ENCODE results near the gene ZNF438. TPM values are rescaled to one million over a fixed set of nuclear protein-coding genes. Genes with fewer than 3 reads are reported as not detected.

ZNF438 gene
- total and polyA plus RNA-seq, 5 experiments from 2014 or later, result 2.3 to 6.0 (median 4.4) TPM

GRCh38 chr10:30826679-30827078, 205.0 kb downstream of the ZNF438 start:
- Mint-ChIP-seq H3K27ac (no peak overlapping the region), H3K4me3 (no peak overlapping the region), H3K27me3 (peaks cover 0 to 12% (median 2%) of the 10 kb centered on the region in 5 donors), H3K36me3 (peaks cover 0 to 4% (median 0%) of the 10 kb centered on the region in 3 donors), H3K4me1 (peaks cover 0 to 5% (median 2%) of the 10 kb centered on the region in 4 donors), H3K9me3 (no peaks in the 10 kb centered on the region)
- POLR2A ChIA-PET, result no interaction called here
- ATAC-seq, result no peak
- no peak for DNase-seq

GRCh38 chr10:30825495-30825894, 206.2 kb downstream of the ZNF438 start:
- DNase-seq (no peak), ATAC-seq (no peak)
- H3K27me3 Mint-ChIP-seq, result peaks cover 0 to 12% (median 2%) of the 10 kb centered on the region in 5 donors
- peaks cover 0 to 8% (median 5%) of the 10 kb centered on the region in 4 donors for H3K4me1 Mint-ChIP-seq
- POLR2A ChIA-PET, result no interaction called here
- no peak overlapping the region for H3K4me3 Mint-ChIP-seq
- H3K9me3 Mint-ChIP-seq, result no peaks in the 10 kb centered on the region
- no peak overlapping the region for H3K27ac Mint-ChIP-seq
- H3K36me3 Mint-ChIP-seq, result peaks cover 0 to 4% (median 0%) of the 10 kb centered on the region in 3 donors

- POLR2A ChIA-PET, result no interaction called here
- no peaks in the 10 kb centered on the region for H3K9me3 Mint-ChIP-seq
- no peak overlapping the region for H3K4me3 Mint-ChIP-seq
- H3K4me1 Mint-ChIP-seq, result peaks cover 0 to 8% (median 5%) of the 10 kb centered on the region in 4 donors
- DNase-seq, result no peak
- peaks cover 0 to 12% (median 2%) of the 10 kb centered on the region in 5 donors for H3K27me3 Mint-ChIP-seq
- H3K27ac Mint-ChIP-seq, result no peak overlapping the region
- peaks cover 0 to 4% (median 0%) of the 10 kb centered on the region in 3 donors for H3K36me3 Mint-ChIP-seq
- no peak for ATAC-seq
Observed at GRCh38 chr10:30825022-30825421, 206.6 kb downstream of the ZNF438 start.

GRCh38 chr10:30823651-30824050, 208.0 kb downstream of the ZNF438 start:
- Mint-ChIP-seq H3K27ac (no peak overlapping the region), H3K36me3 (peaks cover 0 to 4% (median 0%) of the 10 kb centered on the region in 3 donors), H3K27me3 (peaks cover 0 to 12% (median 2%) of the 10 kb centered on the region in 5 donors), H3K4me3 (no peak overlapping the region), H3K4me1 (peaks cover 0 to 8% (median 5%) of the 10 kb centered on the region in 4 donors), H3K9me3 (no peaks in the 10 kb centered on the region)
- DNase-seq (no peak), ATAC-seq (no peak)
- POLR2A ChIA-PET, result no interaction called here

- Mint-ChIP-seq H3K9me3 (no peaks in the 10 kb centered on the region), H3K36me3 (peaks cover 0 to 4% (median 0%) of the 10 kb centered on the region in 3 donors), H3K4me1 (peaks cover 0 to 8% (median 5%) of the 10 kb centered on the region in 4 donors), H3K27ac (peak overlapping the region in 1 of 10 donors; percentile 22), H3K27me3 (peaks cover 0 to 12% (median 2%) of the 10 kb centered on the region in 5 donors), H3K4me3 (no peak overlapping the region)
- DNase-seq, result no peak
- no peak for ATAC-seq
- POLR2A ChIA-PET, result interaction anchor here (1.2 kb wide), 1 partner anchor 39 kb away, joined by 9 read pairs; no protein-coding TSS in a partner anchor
Observed at GRCh38 chr10:30822693-30823465, 208.8 kb downstream of the ZNF438 start.

GRCh38 chr10:30821994-30822692, 209.5 kb downstream of the ZNF438 start:
- Mint-ChIP-seq H3K27ac (peak overlapping the region in 3 of 10 donors; percentile 61 to 87 (median 80)), H3K4me3 (no peak overlapping the region), H3K9me3 (no peaks in the 10 kb centered on the region), H3K4me1 (peaks cover 0 to 8% (median 5%) of the 10 kb centered on the region in 4 donors), H3K36me3 (peaks cover 0 to 4% (median 0%) of the 10 kb centered on the region in 3 donors), H3K27me3 (peaks cover 0 to 12% (median 2%) of the 10 kb centered on the region in 5 donors)
- no peak for DNase-seq
- ATAC-seq, result no peak
- POLR2A ChIA-PET, result interaction anchor here (0.7 to 1.2 kb wide), 2 partner anchors 11 to 38 kb away, joined by 3 to 9 read pairs; no protein-coding TSS in a partner anchor

GRCh38 chr10:30821261-30821993, 210.2 kb downstream of the ZNF438 start:
- DNase-seq, result no peak
- no peak for ATAC-seq
- POLR2A ChIA-PET, result interaction anchor here (0.6 to 1.5 kb wide), 4 partner anchors 10 to 37 kb away, joined by 3 to 9 read pairs (median 4); no protein-coding TSS in a partner anchor
- Mint-ChIP-seq H3K4me1 (peaks cover 0 to 8% (median 5%) of the 10 kb centered on the region in 4 donors), H3K27ac (peak overlapping the region in 4 of 10 donors; percentile 1 to 87 (median 70)), H3K9me3 (no peaks in the 10 kb centered on the region), H3K27me3 (peaks cover 0 to 12% (median 2%) of the 10 kb centered on the region in 5 donors), H3K4me3 (no peak overlapping the region), H3K36me3 (peaks cover 0 to 4% (median 0%) of the 10 kb centered on the region in 3 donors)

GRCh38 chr10:30820261-30820991, 211.2 kb downstream of the ZNF438 start:
- POLR2A ChIA-PET, result interaction anchor here (0.6 to 1.5 kb wide), 2 partner anchors 31 to 35 kb away, joined by 3 to 6 read pairs; no protein-coding TSS in a partner anchor
- no peak for ATAC-seq
- H3K27me3 Mint-ChIP-seq, result peaks cover 0 to 9% (median 0%) of the 10 kb centered on the region in 5 donors
- H3K9me3 Mint-ChIP-seq, result no peaks in the 10 kb centered on the region
- DNase-seq, result no peak
- H3K36me3 Mint-ChIP-seq, result peaks cover 0 to under 1% (median 0%) of the 10 kb centered on the region in 3 donors
- no peak overlapping the region for H3K4me3 Mint-ChIP-seq
- H3K27ac Mint-ChIP-seq, result peak overlapping the region in 1 of 10 donors; percentile 61
- H3K4me1 Mint-ChIP-seq, result peaks cover 0 to 8% (median 5%) of the 10 kb centered on the region in 4 donors

- POLR2A ChIA-PET, result interaction anchor here (1.5 to 1.6 kb wide), 2 partner anchors 34 to 35 kb away, joined by 4 to 6 read pairs; no protein-coding TSS in a partner anchor
- DNase-seq, result no peak
- Mint-ChIP-seq H3K4me3 (no peak overlapping the region), H3K36me3 (no peaks in the 10 kb centered on the region), H3K27ac (no peak overlapping the region), H3K9me3 (no peaks in the 10 kb centered on the region), H3K4me1 (peaks cover 0 to 8% (median 5%) of the 10 kb centered on the region in 4 donors), H3K27me3 (peaks cover 0 to 5% (median 0%) of the 10 kb centered on the region in 5 donors)
- no peak for ATAC-seq
Observed at GRCh38 chr10:30819341-30820181, 212.1 kb downstream of the ZNF438 start.

- H3K4me3 Mint-ChIP-seq, result no peak overlapping the region
- peaks cover 0 to 4% (median 0%) of the 10 kb centered on the region in 5 donors for H3K27me3 Mint-ChIP-seq
- POLR2A ChIA-PET, result interaction anchor here (1.6 kb wide), 1 partner anchor 34 kb away, joined by 4 read pairs; no protein-coding TSS in a partner anchor
Observed at GRCh38 chr10:30818854-30819253, 212.8 kb downstream of the ZNF438 start.

More at GRCh38 chr10:30818854-30819253, 212.8 kb downstream of the ZNF438 start:
- Mint-ChIP-seq H3K27ac (peak overlapping the region in 1 of 10 donors; percentile 31), H3K4me1 (peaks cover 0 to 8% (median 5%) of the 10 kb centered on the region in 4 donors), H3K36me3 (no peaks in the 10 kb centered on the region), H3K9me3 (no peaks in the 10 kb centered on the region)
- no peak for DNase-seq
- ATAC-seq, result no peak

Data from naive thymus-derived CD8-positive, alpha-beta T cell (primary cell).